HCT116 (cell line): ENCODE measurements around the gene TIGD4. TPM values are rescaled to one million over a fixed set of nuclear protein-coding genes. Genes with fewer than 3 reads are reported as not detected.

Experiments used
- ATAC-seq: fragments of 200-7000 bp; cut with Tn5 transposase; 2 replicates; pipeline ENCODE4 v1.9.1; 2020; ENCODE audit warnings: mild to moderate bottlenecking, moderate library complexity
- BruUV-seq: library from RNA; stranded (reverse); fragments of 400-500 nt; replicated peaks from 2 replicates; lab custom pipeline; 2021; lab: Mats Ljungman, UMichigan
- CTCF ChIA-PET: fragments of 300-600 bp; sonication (Branson Sonifier 250); formaldehyde crosslinking; loops from one replicate; lab custom pipeline; 2021; ENCODE audit warnings: antibody characterized with exemption; lab: Charles Lee
- POLR2A ChIA-PET: fragments of 300-600, 350-600 bp; sonication (Branson Sonifier 250); formaldehyde crosslinking; loops from one replicate; lab custom pipeline; 2021; ENCODE audit warnings: antibody characterized with exemption; lab: Charles Lee
- RAD21 ChIA-PET, 2 experiments: fragments of 300-600 bp; sonication (Branson Sonifier 250); formaldehyde crosslinking; loops; one replicate each; lab custom pipeline; 2023; ENCODE audit warnings: low total read pairs in 2 of 2; ENCODE audit not compliant: uncharacterized antibody in 2 of 2, unreplicated experiment in 2 of 2, low non-redundant PET in 1 of 2; lab: Charles Lee
- DNase-seq: peaks from one replicate; pipeline ENCODE4 v3.0.0-alpha.2; 2010; ENCODE audit warnings: low read depth, low spot score
- H2AFZ ChIP-seq: fragments of 200-600 bp; shearing (Covaris generic), sonication (generic); 2 replicates; pipeline ENCODE4 v1.6.1; 2017; ENCODE audit warnings: low read depth, mixed run types, mixed read lengths, antibody characterized with exemption, low read length; ENCODE audit not compliant: poor library complexity, severe bottlenecking
- H3K27ac ChIP-seq: 2 replicates; pipeline ENCODE4 v1.5.1; 2012; ENCODE audit warnings: low read depth, low read length
- H3K27me3 ChIP-seq: fragments of 200-600 bp; sonication (generic); 2 replicates; pipeline ENCODE4 v1.6.1; 2016; ENCODE audit warnings: mixed run types, low read length, mixed read lengths; ENCODE audit not compliant: insufficient read depth
- H3K36me3 ChIP-seq, 2 experiments: fragments of 200-500 bp in 1 of 2; fragments of 200-600 bp in 1 of 2; sonication (Bioruptor generic) in 1 of 2; sonication (generic) in 1 of 2; 2 replicates each; pipeline versions ENCODE4 v1.5.1 to v1.6.1; 2014 to 2016; ENCODE audit warnings: low read length in 2 of 2, inconsistent platforms in 1 of 2, mixed read lengths in 1 of 2, mixed run types in 1 of 2; ENCODE audit not compliant: insufficient read depth in 2 of 2, control insufficient read depth in 1 of 2
- H3K4me1 ChIP-seq, 2 experiments: fragments of 200-600 bp in 1 of 2; sonication (generic) in 1 of 2; 2 replicates each; pipeline versions ENCODE4 v1.5.1 to v1.6.1; 2012 to 2017; ENCODE audit warnings: low read length in 2 of 2, inconsistent platforms in 1 of 2, mild to moderate bottlenecking in 1 of 2, mixed read lengths in 1 of 2, mixed run types in 1 of 2, moderate library complexity in 1 of 2; ENCODE audit not compliant: insufficient read depth in 2 of 2, control insufficient read depth in 1 of 2
- H3K4me2 ChIP-seq: fragments of 200-600 bp; sonication (generic); 2 replicates; pipeline ENCODE4 v1.6.1; 2017; ENCODE audit warnings: mixed run types, low read length, mixed read lengths
- H3K4me3 ChIP-seq, 2 experiments: fragments of 200-600 bp in 1 of 2; sonication (generic) in 1 of 2; replicated peaks in 1 of 2; 2 replicates each; pipeline ENCODE4 v1.5.1; 2011 to 2016; ENCODE audit warnings: low read length in 2 of 2, control low read depth in 1 of 2, low read depth in 1 of 2, mild to moderate bottlenecking in 1 of 2, mixed read lengths in 1 of 2, mixed run types in 1 of 2
- H3K79me2 ChIP-seq: fragments of 200-600 bp; sonication (generic); 2 replicates; pipeline ENCODE4 v1.6.1; 2017; ENCODE audit warnings: mild to moderate bottlenecking, mixed run types, low read length, moderate library complexity, mixed read lengths; ENCODE audit not compliant: insufficient read depth
- H3K9ac ChIP-seq: fragments of 200-600 bp; sonication (generic); 2 replicates; pipeline ENCODE4 v1.6.1; 2016; ENCODE audit warnings: low read length, mixed read lengths
- H3K9me2 ChIP-seq: fragments of 200-600 bp; sonication (generic), shearing (Covaris generic); 2 replicates; pipeline ENCODE4 v1.6.1; 2017; ENCODE audit warnings: mixed run types, mild to moderate bottlenecking, moderate library complexity; ENCODE audit not compliant: insufficient read depth
- H3K9me3 ChIP-seq, 2 experiments: fragments of 200-500 bp in 1 of 2; fragments of 200-600 bp in 1 of 2; sonication (Bioruptor generic) in 1 of 2; sonication (generic) in 1 of 2; 2 replicates each; pipeline ENCODE4 v1.6.1; 2014 to 2017; ENCODE audit warnings: low read length in 2 of 2, mixed read lengths in 2 of 2, inconsistent platforms in 1 of 2, low read depth in 1 of 2, mild to moderate bottlenecking in 1 of 2, mixed run types in 1 of 2, moderate library complexity in 1 of 2; ENCODE audit not compliant: control insufficient read depth in 1 of 2, insufficient read depth in 1 of 2
- H4K20me1 ChIP-seq: fragments of 200-600 bp; sonication (generic), shearing (Covaris generic); 2 replicates; pipeline ENCODE4 v1.6.1; 2017; ENCODE audit warnings: mixed run types, mild to moderate bottlenecking, moderate library complexity; ENCODE audit not compliant: insufficient read depth
- CBX3 ChIP-seq: IDR thresholded peaks from 2 replicates; pipeline ENCODE4 v1.6.1; 2012; ENCODE audit warnings: low read depth
- CEBPB ChIP-seq: IDR thresholded peaks from 2 replicates; pipeline ENCODE4 v1.6.1; 2012; ENCODE audit warnings: low read depth
- CTCF ChIP-seq, 3 experiments: fragments of 200-600 bp in 1 of 3; sonication (generic) in 1 of 3; IDR thresholded peaks in 2 of 3; conservative IDR thresholded peaks in 1 of 3; 2 replicates each; pipeline ENCODE4 v1.5.1; 2012 to 2017; ENCODE audit warnings: low read depth in 2 of 3, low read length in 2 of 3, antibody characterized with exemption in 1 of 3, borderline replicate concordance in 1 of 3, control low read depth in 1 of 3, mild to moderate bottlenecking in 1 of 3, mixed read lengths in 1 of 3, mixed run types in 1 of 3, moderate library complexity in 1 of 3; ENCODE audit not compliant: insufficient read depth in 1 of 3
- EGR1 ChIP-seq: IDR thresholded peaks from 2 replicates; pipeline ENCODE4 v1.6.1; 2012; ENCODE audit warnings: low read depth
- JUND ChIP-seq: IDR thresholded peaks from 2 replicates; pipeline ENCODE4 v1.6.1; 2012
- POLR2AphosphoS5 ChIP-seq: IDR thresholded peaks from 2 replicates; pipeline ENCODE4 v1.6.1; 2011; ENCODE audit warnings: mild to moderate bottlenecking, low read depth, low read length, moderate library complexity
- RAD21 ChIP-seq: IDR thresholded peaks from 2 replicates; pipeline ENCODE4 v1.6.1; 2012; ENCODE audit warnings: low read depth, mild to moderate bottlenecking
- SP1 ChIP-seq: IDR thresholded peaks from 2 replicates; pipeline ENCODE4 v1.6.1; 2012; ENCODE audit warnings: low read depth
- TCF7L2 ChIP-seq: IDR thresholded peaks from 2 replicates; pipeline ENCODE4 v1.7.0; 2011; ENCODE audit warnings: borderline replicate concordance, inconsistent platforms; ENCODE audit not compliant: insufficient read depth, insufficient read length; ENCODE audit errors: extremely low read depth
- ZFX ChIP-seq: fragments of 450-650 bp; IDR thresholded peaks from 2 replicates; pipeline ENCODE4 v1.6.1; 2017
- ZNF274 ChIP-seq: fragments of 200-500 bp; sonication (Bioruptor generic); IDR thresholded peaks from 2 replicates; pipeline ENCODE4 v1.6.1; 2014; ENCODE audit warnings: mild to moderate bottlenecking, low read depth, low read length, inconsistent platforms
- intact Hi-C: fragments of 100-400 bp; cut with micrococcal nuclease; formaldehyde crosslinking; loops from 2 replicates; pipeline ENCODE4 v1.10.0; 2022
- total RNA-seq: library from RNA; stranded (reverse); gene quantifications from one replicate; pipeline ENCODE4 v1.2.1, GENCODE V29; 2021; ENCODE audit not compliant: unreplicated experiment
- TF ChIP-seq, protein P1 (sequence below): IDR thresholded peaks from 2 replicates; pipeline ENCODE4 v1.6.1; 2012
- TF ChIP-seq, protein P2 (sequence below): IDR thresholded peaks from 2 replicates; pipeline ENCODE4 v1.6.1; 2012

Gene TIGD4
- total RNA-seq, 1 experiment from 2014 or later: 0.42 TPM

- no TSS peak for BruUV-seq
- Histone ChIP-seq H3K27ac (no peak overlapping the region), H2AFZ (no peak overlapping the region), H3K36me3 (no peaks in the 10 kb centered on the region), H3K79me2 (no peaks in the 10 kb centered on the region), H3K4me1 (no peaks in the 10 kb centered on the region), H4K20me1 (no peaks in the 10 kb centered on the region), H3K9ac (no peak overlapping the region), H3K9me2 (no peaks in the 10 kb centered on the region), H3K9me3 (no peaks in the 10 kb centered on the region), H3K4me2 (no peak overlapping the region), H3K4me3 (no peak overlapping the region), H3K27me3 (no peaks in the 10 kb centered on the region)
- ChIA-PET CTCF (no interaction called here), POLR2A (interaction anchor here (1.1 kb wide), 1 partner anchor 10 kb away, joined by 3 read pairs; no protein-coding TSS in a partner anchor), RAD21 (no interaction called here)
- no peak for DNase-seq
- TF ChIP-seq TCF7L2: no peak
- TF ChIP-seq, protein P1, sequence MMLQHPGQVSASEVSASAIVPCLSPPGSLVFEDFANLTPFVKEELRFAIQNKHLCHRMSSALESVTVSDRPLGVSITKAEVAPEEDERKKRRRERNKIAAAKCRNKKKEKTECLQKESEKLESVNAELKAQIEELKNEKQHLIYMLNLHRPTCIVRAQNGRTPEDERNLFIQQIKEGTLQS: no peak
- TF ChIP-seq POLR2AphosphoS5: no peak
- TF ChIP-seq CEBPB: no peak
- TF ChIP-seq ZFX: no peak
- no peak for TF ChIP-seq SP1
- no peak for TF ChIP-seq ZNF274
- no peak for TF ChIP-seq CTCF (IDR thresholded peaks at IDR 0.05 in 2 of 3, conservative IDR thresholded peaks at IDR 0.05 in 1 of 3; ENCODE audit: borderline replicate concordance in 1 of 3, insufficient read depth in 1 of 3, low read depth in 2 of 3, low read length in 2 of 3)
- TF ChIP-seq, protein P2, sequence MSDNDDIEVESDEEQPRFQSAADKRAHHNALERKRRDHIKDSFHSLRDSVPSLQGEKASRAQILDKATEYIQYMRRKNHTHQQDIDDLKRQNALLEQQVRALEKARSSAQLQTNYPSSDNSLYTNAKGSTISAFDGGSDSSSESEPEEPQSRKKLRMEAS: no peak
- no peak for TF ChIP-seq RAD21
- TF ChIP-seq JUND: no peak
- TF ChIP-seq CBX3: no peak
- no peak for TF ChIP-seq EGR1
- intact Hi-C loops: no loop called here
- ATAC-seq: no peak
These were observed 42.8 kb upstream of the TIGD4 start for GRCh38 chr4:152822323-152822722.
